B cell (primary cell): ENCODE data around the gene DFFB. TPM values are rescaled to one million over a fixed set of nuclear protein-coding genes. Genes with fewer than 3 reads are reported as not detected.

ENCODE experiments used
- ATAC-seq: fragments of 200-7000 bp; cut with Tn5 transposase; one replicate; pipeline ENCODE4 v1.10.0; 2021; ENCODE audit warnings: low read depth, mild to moderate bottlenecking, moderate number of reproducible peaks, moderate library complexity
- CTCF ChIA-PET: fragments of 350-600 bp; sonication (Branson Sonifier 250); formaldehyde crosslinking; loops from one replicate; lab custom pipeline; 2021; ENCODE audit warnings: antibody characterized with exemption, inconsistent platforms; lab: Charles Lee
- POLR2A ChIA-PET: fragments of 350-600 bp; sonication (Branson Sonifier 250); formaldehyde crosslinking; loops from one replicate; lab custom pipeline; 2021; ENCODE audit warnings: antibody characterized with exemption; lab: Charles Lee
- DNase-seq: peaks from one replicate; pipeline ENCODE4 v3.0.0; 2013
- H2AFZ ChIP-seq: 2 replicates; pipeline ENCODE4 v1.6.1; 2012; ENCODE audit warnings: mild to moderate bottlenecking, low read depth, low read length; ENCODE audit not compliant: insufficient read depth, poor library complexity, severe bottlenecking
- H3K27ac ChIP-seq, 2 donors: 1 replicate in 1 of 2; 2 replicates in 1 of 2; pipeline ENCODE4 v1.5.1; 2012 to 2013; ENCODE audit warnings: low read length in 2 of 2, mild to moderate bottlenecking in 2 of 2, moderate library complexity in 1 of 2
- H3K27me3 ChIP-seq, 4 experiments: fragments of 200-600 bp in 1 of 4; sonication (generic) in 1 of 4; replicated peaks in 1 of 4; 1 replicate in 2 of 4; 2 replicates in 2 of 4; pipeline versions ENCODE4 v1.6.1 to v1.7.0; 2013 to 2016; ENCODE audit warnings: low read length in 3 of 4, mild to moderate bottlenecking in 2 of 4, mixed read lengths in 1 of 4, moderate library complexity in 1 of 4; ENCODE audit not compliant: insufficient read depth in 4 of 4, control insufficient read depth in 3 of 4; ENCODE audit errors: control extremely low read depth in 1 of 4
- H3K36me3 ChIP-seq, 2 experiments: replicated peaks in 1 of 2; 1 replicate in 1 of 2; 2 replicates in 1 of 2; pipeline versions ENCODE4 v1.6.1 to v1.7.1; 2013; ENCODE audit warnings: low read length in 1 of 2; ENCODE audit not compliant: insufficient read depth in 2 of 2, control insufficient read depth in 1 of 2; ENCODE audit errors: control extremely low read depth in 1 of 2, extremely low read depth in 1 of 2
- H3K4me1 ChIP-seq, 2 donors: fragments of 200-600 bp in 1 of 2; sonication (generic) in 1 of 2; 1 replicate in 1 of 2; 2 replicates in 1 of 2; pipeline versions ENCODE4 v1.5.1 to v1.6.1; 2013 to 2017; ENCODE audit warnings: low read length in 2 of 2; ENCODE audit not compliant: control insufficient read depth in 2 of 2, insufficient read depth in 2 of 2
- H3K4me2 ChIP-seq: replicated peaks from 2 replicates; pipeline ENCODE3; 2012; ENCODE audit warnings: mild to moderate bottlenecking, low read depth, low read length; ENCODE audit not compliant: poor library complexity, severe bottlenecking
- H3K4me3 ChIP-seq, 5 experiments: fragments of 200-600 bp in 1 of 5; sonication (generic) in 1 of 5; 1 replicate in 3 of 5; 2 replicates in 2 of 5; pipeline versions ENCODE4 v1.5.1 to v1.7.0; 2011 to 2016; ENCODE audit warnings: low read length in 4 of 5, mild to moderate bottlenecking in 4 of 5, low read depth in 2 of 5, control low read depth in 1 of 5, moderate library complexity in 1 of 5; ENCODE audit not compliant: insufficient read depth in 1 of 5; ENCODE audit errors: control extremely low read depth in 1 of 5, extremely low read depth in 1 of 5
- H3K79me2 ChIP-seq: fragments of 200-600 bp; sonication (generic); one replicate; pipeline ENCODE4 v1.6.0; 2016; ENCODE audit warnings: low read length; ENCODE audit not compliant: control insufficient read depth, insufficient read depth
- H3K9ac ChIP-seq: fragments of 200-600 bp; sonication (generic); 2 replicates; pipeline ENCODE4 v1.6.1; 2017; ENCODE audit warnings: mild to moderate bottlenecking, low read length, moderate library complexity
- H3K9me3 ChIP-seq, 3 donors: one replicate each; pipeline versions ENCODE4 v1.6.1 to v1.7.1; 2013; ENCODE audit warnings: low read length in 2 of 3; ENCODE audit not compliant: control insufficient read depth in 2 of 3, insufficient read depth in 1 of 3; ENCODE audit errors: control extremely low read depth in 1 of 3
- H4K20me1 ChIP-seq: 2 replicates; pipeline ENCODE4 v1.6.0; 2012; ENCODE audit warnings: mild to moderate bottlenecking, low read length; ENCODE audit not compliant: insufficient read depth, control insufficient read depth, poor library complexity, severe bottlenecking
- H3K27ac Mint-ChIP-seq: one replicate; pipeline ENCODE4 v1.8.0; 2021; ENCODE audit warnings: mixed read lengths
- H3K27me3 Mint-ChIP-seq: one replicate; pipeline ENCODE4 v1.8.0; 2021; ENCODE audit warnings: mixed read lengths
- H3K4me1 Mint-ChIP-seq: one replicate; pipeline ENCODE4 v1.8.0; 2021; ENCODE audit warnings: mixed read lengths
- H3K4me3 Mint-ChIP-seq: one replicate; pipeline ENCODE4 v1.8.0; 2021; ENCODE audit warnings: mixed read lengths
- H3K9me3 Mint-ChIP-seq: one replicate; pipeline ENCODE4 v1.8.0; 2022; ENCODE audit warnings: mixed read lengths; ENCODE audit not compliant: insufficient read depth
- CTCF ChIP-seq: fragments of 200-600 bp; IDR thresholded peaks from one replicate; pipeline ENCODE4 v1.8.0; 2022; ENCODE audit warnings: antibody characterized with exemption, mild to moderate bottlenecking
- EZH2 ChIP-seq: IDR thresholded peaks from 2 replicates; pipeline ENCODE4 v1.6.1; 2012; ENCODE audit warnings: borderline replicate concordance, low read depth, mild to moderate bottlenecking, moderate library complexity, low read length; ENCODE audit not compliant: insufficient read depth, poor library complexity, severe bottlenecking
- WGBS: methylation state at CpG from one replicate; pipeline ENCODE4 v1.1.5; 2013; ENCODE audit warnings: missing lambda C conversion rate; ENCODE audit not compliant: insufficient coverage; 5-methylcytosine and 5-hydroxymethylcytosine counted together
- intact Hi-C: fragments of 100-400 bp; cut with micrococcal nuclease; formaldehyde crosslinking; loops from one replicate; pipeline ENCODE4 v1.10.0; 2022
- polyA plus RNA-seq: library from polyadenylated mRNA; depleted of rRNA; stranded (reverse); fragments of >200 nt; gene quantifications from 2 replicates; pipeline ENCODE4 v1.2.3, GENCODE V29; 2012
- total RNA-seq, 2 donors: library from RNA; stranded (reverse); fragments of 120-200 nt in 1 of 2; gene quantifications; 1 replicate in 1 of 2; 2 replicates in 1 of 2; pipeline versions ENCODE4 v1.2.3 to v1.2.4, GENCODE V29; 2013 to 2022

The DFFB gene
- total and polyA plus RNA-seq, 2 donors (not counting 1 experiment from before 2014, with no cell fraction given): 14.0 to 17.4 TPM

GRCh38 chr1:3900969-3901529 is 43.8 kb downstream of the DFFB start:
- intact Hi-C loops: loop anchor here (1.0 to 10.0 kb wide), 5 partner anchors 44 to 1674 kb away; partner anchors contain the start of genes CEP104, DFFB, LRRC47 and SKI
- peak overlapping the region; percentile 96 for H3K4me2 ChIP-seq
- no peaks in the 10 kb centered on the region for H3K27me3 ChIP-seq
- peaks cover 0 to 18% (median 7%) of the 10 kb centered on the region in 3 donors for H3K9me3 ChIP-seq
- peaks cover 4% of the 10 kb centered on the region for H3K9me3 Mint-ChIP-seq
- peaks cover 36% of the 10 kb centered on the region for H3K79me2 ChIP-seq
- POLR2A ChIA-PET: interaction anchor here (0.7 to 2.7 kb wide), 5 partner anchors 10 to 1374 kb away, joined by 3 to 14 read pairs (median 3); partner anchors contain the start of genes DFFB, LRRC47 and PANK4
- peak overlapping the region; percentile 84 to 95 for H3K27ac ChIP-seq
- H3K4me1 ChIP-seq: peaks cover 10 to 25% of the 10 kb centered on the region in 2 donors
- H4K20me1 ChIP-seq: no peaks in the 10 kb centered on the region
- DNase-seq (peak; percentile 92), ATAC-seq (peak; percentile 51)
- peak overlapping the region; percentile 96 for H3K27ac Mint-ChIP-seq
- H3K4me3 Mint-ChIP-seq: peak overlapping the region; percentile 93
- H3K9ac ChIP-seq: peak overlapping the region; percentile 78
- no peaks in the 10 kb centered on the region for H3K36me3 ChIP-seq
- CTCF ChIA-PET: interaction anchor here (1.0 to 1.5 kb wide), 3 partner anchors 42 to 147 kb away, joined by 3 to 7 read pairs (median 3); no protein-coding TSS in a partner anchor
- no peak for TF ChIP-seq EZH2
- TF ChIP-seq CTCF: no peak
- under 1% methylated on average over 51 of the region's 51 CpGs for WGBS
- no peaks in the 10 kb centered on the region for H3K27me3 Mint-ChIP-seq
- H3K4me3 ChIP-seq: peak overlapping the region; percentile 34 to 98 (median 84)
- H3K4me1 Mint-ChIP-seq: peaks cover 25% of the 10 kb centered on the region
- H2AFZ ChIP-seq: peak overlapping the region; percentile 98

- H2AFZ ChIP-seq: no peak overlapping the region
- peak overlapping the region; percentile 45 for H3K4me3 Mint-ChIP-seq
- no peaks in the 10 kb centered on the region for H4K20me1 ChIP-seq
- H3K36me3 ChIP-seq: no peaks in the 10 kb centered on the region
- peaks cover 25% of the 10 kb centered on the region for H3K79me2 ChIP-seq
- CTCF ChIA-PET: interaction anchor here (1.2 to 1.5 kb wide), 2 partner anchors 43 to 146 kb away, joined by 3 to 7 read pairs; no protein-coding TSS in a partner anchor
- H3K4me1 Mint-ChIP-seq: peaks cover 21% of the 10 kb centered on the region
- H3K27me3 ChIP-seq: no peaks in the 10 kb centered on the region
- TF ChIP-seq CTCF (no peak), EZH2 (no peak)
- H3K27ac ChIP-seq: no peak overlapping the region
- peaks cover 10 to 25% of the 10 kb centered on the region in 2 donors for H3K4me1 ChIP-seq
- H3K4me2 ChIP-seq: no peak overlapping the region
- no peak overlapping the region for H3K4me3 ChIP-seq
- WGBS: 100% methylated on average over 9 of the region's 15 CpGs
- no peak overlapping the region for H3K9ac ChIP-seq
- no peaks in the 10 kb centered on the region for H3K27me3 Mint-ChIP-seq
- H3K27ac Mint-ChIP-seq: no peak overlapping the region
- POLR2A ChIA-PET: no interaction called here
- peaks cover 2% of the 10 kb centered on the region for H3K9me3 Mint-ChIP-seq
- DNase-seq (no peak), ATAC-seq (no peak)
- intact Hi-C loops: loop anchor here (5.0 to 10.0 kb wide), 2 partner anchors 247 to 1675 kb away; partner anchors contain the start of genes SKI, TP73 and WRAP73
- H3K9me3 ChIP-seq: peaks cover 0 to 11% (median 7%) of the 10 kb centered on the region in 3 donors
Measured at GRCh38 chr1:3902111-3902511, 44.8 kb downstream of the DFFB start.
